BE2C (cell line): ENCODE results near the gene PCDHB5. TPM values are rescaled to one million over a fixed set of nuclear protein-coding genes. Genes with fewer than 3 reads are reported as not detected.
"Not testable (repeated sequence)": the region's sequence is repeated elsewhere in the genome, so short reads cannot be mapped to it uniquely, and the experiment has no call there.

ENCODE experiments used
- DNase-seq: peaks from one replicate; pipeline ENCODE4 v3.0.0-alpha.2; 2020
- H3K27me3 ChIP-seq: fragments of 250-450 bp; sonication (Bioruptor Pico); 2 replicates; pipeline ENCODE4 v1.5.1; 2020; ENCODE audit warnings: mild to moderate bottlenecking
- H3K36me3 ChIP-seq: fragments of 250-450 bp; sonication (Bioruptor Pico); 2 replicates; pipeline ENCODE4 v1.5.1; 2020; ENCODE audit warnings: mild to moderate bottlenecking
- H3K4me1 ChIP-seq: fragments of 250-450 bp; sonication (Bioruptor Pico); 2 replicates; pipeline ENCODE4 v1.5.1; 2020
- H3K4me3 ChIP-seq: 2 replicates; pipeline ENCODE4 v1.5.1; 2011; ENCODE audit warnings: low read depth, low read length
- H3K9me3 ChIP-seq: fragments of 250-450 bp; sonication (Bioruptor Pico); 2 replicates; pipeline ENCODE4 v1.5.1; 2020
- polyA plus RNA-seq: library from polyadenylated mRNA; unstranded; fragments of >200 nt; gene quantifications from one replicate; pipeline ENCODE4 v1.2.1, GENCODE V29; 2012; ENCODE audit warnings: low read depth, missing spikeins; ENCODE audit not compliant: insufficient read length, insufficient read depth
- TF ChIP-seq, protein P1 (sequence below): IDR thresholded peaks from 2 replicates; pipeline ENCODE4 v1.5.1; 2012; ENCODE audit warnings: mild to moderate bottlenecking, low read depth, low read length

Gene PCDHB5
- polyA plus RNA-seq = 2.9 TPM

DNA sequence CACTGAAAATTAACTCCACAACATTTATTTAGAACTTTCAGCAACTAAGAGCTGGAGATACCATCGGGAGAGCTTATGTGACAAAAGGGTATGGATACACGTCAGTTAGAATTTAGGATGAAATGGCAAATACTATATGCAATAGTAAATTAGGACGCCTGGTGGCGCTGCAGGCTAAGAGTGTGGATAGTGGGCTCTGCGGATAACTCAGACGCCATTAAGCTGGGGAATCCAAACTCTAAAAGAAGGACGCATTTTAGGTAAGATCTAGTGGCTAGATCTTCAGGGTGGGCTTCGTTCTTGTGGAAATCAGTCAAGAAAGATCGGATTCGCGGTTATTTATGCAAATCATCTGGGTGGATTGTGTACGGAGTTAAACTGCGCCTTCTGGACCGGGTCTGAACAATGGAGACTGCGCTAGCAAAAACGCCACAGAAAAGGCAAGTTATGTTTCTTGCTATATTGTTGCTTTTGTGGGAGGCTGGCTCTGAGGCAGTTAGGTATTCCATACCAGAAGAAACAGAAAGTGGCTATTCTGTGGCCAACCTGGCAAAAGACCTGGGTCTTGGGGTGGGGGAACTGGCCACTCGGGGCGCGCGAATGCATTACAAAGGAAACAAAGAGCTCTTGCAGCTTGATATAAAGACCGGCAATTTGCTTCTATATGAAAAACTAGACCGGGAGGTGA lies at the start of gene PCDHB5:
PCDHB5 (plus strand) TSS at position 177 of the 688 bp plus-strand sequence; CDS start at position 406, 229 bp downstream.
- TF ChIP-seq, protein P1, sequence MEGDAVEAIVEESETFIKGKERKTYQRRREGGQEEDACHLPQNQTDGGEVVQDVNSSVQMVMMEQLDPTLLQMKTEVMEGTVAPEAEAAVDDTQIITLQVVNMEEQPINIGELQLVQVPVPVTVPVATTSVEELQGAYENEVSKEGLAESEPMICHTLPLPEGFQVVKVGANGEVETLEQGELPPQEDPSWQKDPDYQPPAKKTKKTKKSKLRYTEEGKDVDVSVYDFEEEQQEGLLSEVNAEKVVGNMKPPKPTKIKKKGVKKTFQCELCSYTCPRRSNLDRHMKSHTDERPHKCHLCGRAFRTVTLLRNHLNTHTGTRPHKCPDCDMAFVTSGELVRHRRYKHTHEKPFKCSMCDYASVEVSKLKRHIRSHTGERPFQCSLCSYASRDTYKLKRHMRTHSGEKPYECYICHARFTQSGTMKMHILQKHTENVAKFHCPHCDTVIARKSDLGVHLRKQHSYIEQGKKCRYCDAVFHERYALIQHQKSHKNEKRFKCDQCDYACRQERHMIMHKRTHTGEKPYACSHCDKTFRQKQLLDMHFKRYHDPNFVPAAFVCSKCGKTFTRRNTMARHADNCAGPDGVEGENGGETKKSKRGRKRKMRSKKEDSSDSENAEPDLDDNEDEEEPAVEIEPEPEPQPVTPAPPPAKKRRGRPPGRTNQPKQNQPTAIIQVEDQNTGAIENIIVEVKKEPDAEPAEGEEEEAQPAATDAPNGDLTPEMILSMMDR = peak; percentile 54
- Histone ChIP-seq H3K4me1 (no peaks in the 10 kb centered on the region), H3K27me3 (no peaks in the 10 kb centered on the region), H3K9me3 (no peaks in the 10 kb centered on the region; the same call in 1 of the 2 replicates), H3K36me3 (no peaks in the 10 kb centered on the region), H3K4me3 (no peak within 1 kb of the TSS)
- peak; percentile 42 for DNase-seq

DNA sequence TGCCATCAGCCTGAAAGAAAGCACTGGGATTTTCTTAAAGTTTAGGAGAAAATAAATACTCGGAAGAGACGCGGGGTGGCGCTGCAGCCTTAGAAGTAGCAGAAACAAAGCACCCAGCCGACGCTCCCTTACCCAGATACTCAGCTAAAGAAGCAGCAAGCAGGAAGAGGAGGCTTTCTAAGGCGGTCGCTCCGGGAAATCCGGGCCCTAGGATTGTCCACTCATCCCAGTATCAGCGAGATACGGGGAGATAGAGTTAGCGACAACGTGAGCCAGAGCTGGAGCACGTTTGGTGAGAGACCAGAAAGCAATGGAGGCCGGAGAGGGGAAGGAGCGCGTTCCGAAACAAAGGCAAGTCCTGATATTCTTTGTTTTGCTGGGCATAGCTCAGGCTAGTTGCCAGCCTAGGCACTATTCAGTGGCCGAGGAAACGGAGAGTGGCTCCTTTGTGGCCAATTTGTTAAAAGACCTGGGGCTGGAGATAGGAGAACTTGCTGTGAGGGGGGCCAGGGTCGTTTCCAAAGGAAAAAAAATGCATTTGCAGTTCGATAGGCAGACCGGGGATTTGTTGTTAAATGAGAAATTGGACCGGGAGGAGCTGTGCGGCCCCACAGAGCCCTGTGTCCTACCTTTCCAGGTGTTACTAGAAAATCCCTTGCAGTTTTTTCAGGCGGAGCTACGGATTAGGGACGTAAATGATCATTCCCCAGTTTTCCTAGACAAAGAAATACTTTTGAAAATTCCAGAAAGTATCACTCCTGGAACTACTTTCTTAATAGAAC lies 40.3 kb upstream of the PCDHB5 start, which contains the start of gene PCDHB2:
PCDHB2 (plus strand) TSS at position 135 of the 782 bp plus-strand sequence; CDS start at position 311, 176 bp downstream.
- Histone ChIP-seq H3K4me1 (no peaks in the 10 kb centered on the region), H3K36me3 (no peaks in the 10 kb centered on the region), H3K27me3 (no peaks in the 10 kb centered on the region), H3K9me3 (no peaks in the 10 kb centered on the region), H3K4me3 (peak within 1 kb of the TSS; percentile 78)
- TF ChIP-seq, protein P1 = peak; percentile 65
- peak; percentile 76 for DNase-seq

DNA sequence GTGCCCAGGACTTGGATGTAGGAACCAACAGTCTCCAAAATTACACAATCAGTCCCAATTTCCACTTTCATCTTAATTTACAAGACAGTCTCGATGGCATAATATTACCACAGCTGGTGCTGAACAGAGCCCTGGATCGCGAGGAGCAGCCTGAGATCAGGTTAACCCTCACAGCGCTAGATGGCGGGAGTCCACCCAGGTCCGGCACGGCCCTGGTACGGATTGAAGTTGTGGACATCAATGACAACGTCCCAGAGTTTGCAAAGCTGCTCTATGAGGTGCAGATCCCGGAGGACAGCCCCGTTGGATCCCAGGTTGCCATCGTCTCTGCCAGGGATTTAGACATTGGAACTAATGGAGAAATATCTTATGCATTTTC lies 39.8 kb upstream of the PCDHB5 start:
- Histone ChIP-seq H3K4me3 (peak overlapping the region; percentile 78), H3K27me3 (no peaks in the 10 kb centered on the region), H3K4me1 (no peaks in the 10 kb centered on the region), H3K9me3 (no peaks in the 10 kb centered on the region), H3K36me3 (no peaks in the 10 kb centered on the region)
- no peak for DNase-seq
- TF ChIP-seq, protein P1 = no peak

DNA sequence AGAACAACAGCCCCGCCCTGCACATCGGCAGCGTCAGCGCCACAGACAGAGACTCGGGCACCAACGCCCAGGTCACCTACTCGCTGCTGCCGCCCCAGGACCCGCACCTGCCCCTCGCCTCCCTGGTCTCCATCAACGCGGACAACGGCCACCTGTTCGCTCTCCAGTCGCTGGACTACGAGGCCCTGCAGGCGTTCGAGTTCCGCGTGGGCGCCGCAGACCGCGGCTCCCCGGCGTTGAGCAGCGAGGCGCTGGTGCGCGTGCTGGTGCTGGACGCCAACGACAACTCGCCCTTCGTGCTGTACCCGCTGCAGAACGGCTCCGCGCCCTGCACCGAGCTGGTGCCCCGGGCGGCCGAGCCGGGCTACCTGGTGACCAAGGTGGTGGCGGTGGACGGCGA lies 38.8 kb upstream of the PCDHB5 start:
- H3K4me3 ChIP-seq, DNase-seq, H3K36me3 ChIP-seq, H3K9me3 ChIP-seq, H3K4me1 ChIP-seq, H3K27me3 ChIP-seq: not testable (repeated sequence)

DNA sequence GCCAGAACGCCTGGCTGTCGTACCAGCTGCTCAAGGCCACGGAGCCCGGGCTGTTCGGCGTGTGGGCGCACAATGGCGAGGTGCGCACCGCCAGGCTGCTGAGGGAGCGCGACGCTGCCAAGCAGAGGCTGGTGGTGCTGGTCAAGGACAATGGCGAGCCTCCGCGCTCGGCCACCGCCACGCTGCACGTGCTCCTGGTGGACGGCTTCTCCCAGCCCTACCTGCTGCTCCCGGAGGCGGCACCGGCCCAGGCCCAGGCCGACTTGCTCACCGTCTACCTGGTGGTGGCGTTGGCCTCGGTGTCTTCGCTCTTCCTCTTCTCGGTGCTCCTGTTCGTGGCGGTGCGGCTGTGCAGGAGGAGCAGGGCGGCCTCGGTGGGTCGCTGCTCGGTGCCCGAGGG lies 38.4 kb upstream of the PCDHB5 start:
- not testable (repeated sequence) for H3K36me3 ChIP-seq, H3K4me1 ChIP-seq, H3K27me3 ChIP-seq, H3K4me3 ChIP-seq, DNase-seq, H3K9me3 ChIP-seq

DNA sequence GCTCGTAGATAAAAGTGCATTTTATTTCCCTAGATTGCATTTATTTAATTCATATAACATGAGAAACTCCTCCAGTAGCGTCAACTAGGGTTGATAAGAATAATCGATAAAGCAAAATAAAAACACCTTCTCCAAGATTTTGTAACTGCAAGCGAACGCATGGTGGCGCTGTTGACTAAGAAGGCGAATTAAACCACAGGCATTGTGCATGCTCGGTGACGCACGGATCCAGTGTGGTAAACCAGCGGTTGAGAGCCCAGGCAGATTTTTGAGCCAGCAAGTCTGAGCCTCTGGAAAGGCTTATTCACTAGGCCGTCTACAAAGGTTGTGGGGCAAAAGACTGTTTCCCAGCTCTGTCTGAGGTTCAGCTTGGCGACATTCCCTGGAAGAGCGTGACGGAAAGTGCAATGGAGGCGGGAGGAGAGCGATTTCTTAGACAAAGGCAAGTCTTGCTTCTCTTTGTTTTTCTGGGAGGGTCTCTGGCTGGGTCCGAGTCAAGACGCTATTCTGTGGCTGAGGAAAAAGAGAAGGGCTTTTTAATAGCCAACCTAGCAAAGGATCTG lies 34.7 kb upstream of the PCDHB5 start, which contains the start of gene PCDHB3:
PCDHB3 (plus strand) TSS at position 231 of the 563 bp plus-strand sequence; CDS start at position 408, 177 bp downstream.
- Histone ChIP-seq H3K4me3 (no peak within 1 kb of the TSS), H3K27me3 (no peaks in the 10 kb centered on the region), H3K36me3 (no peaks in the 10 kb centered on the region), H3K9me3 (no peaks in the 10 kb centered on the region), H3K4me1 (no peaks in the 10 kb centered on the region)
- DNase-seq = peak; percentile 68
- TF ChIP-seq, protein P1 = peak; percentile 65

DNA sequence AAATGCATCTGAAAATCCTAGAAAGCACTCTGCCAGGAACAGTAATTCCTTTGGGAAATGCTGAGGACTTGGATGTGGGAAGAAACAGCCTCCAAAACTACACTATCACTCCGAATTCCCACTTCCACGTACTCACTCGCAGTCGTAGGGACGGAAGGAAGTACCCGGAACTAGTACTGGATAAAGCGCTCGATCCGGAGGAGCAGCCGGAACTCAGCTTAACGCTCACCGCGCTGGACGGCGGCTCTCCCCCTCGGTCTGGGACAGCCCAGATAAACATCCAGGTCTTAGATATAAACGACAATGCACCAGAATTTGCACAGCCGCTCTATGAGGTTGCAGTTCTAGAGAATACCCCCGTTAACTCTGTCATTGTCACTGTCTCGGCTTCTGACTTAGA lies 33.9 kb upstream of the PCDHB5 start:
- Histone ChIP-seq H3K36me3 (no peaks in the 10 kb centered on the region), H3K4me3 (no peak overlapping the region), H3K27me3 (no peaks in the 10 kb centered on the region), H3K9me3 (no peaks in the 10 kb centered on the region), H3K4me1 (no peaks in the 10 kb centered on the region)
- TF ChIP-seq, protein P1 = no peak
- DNase-seq = no peak

DNA sequence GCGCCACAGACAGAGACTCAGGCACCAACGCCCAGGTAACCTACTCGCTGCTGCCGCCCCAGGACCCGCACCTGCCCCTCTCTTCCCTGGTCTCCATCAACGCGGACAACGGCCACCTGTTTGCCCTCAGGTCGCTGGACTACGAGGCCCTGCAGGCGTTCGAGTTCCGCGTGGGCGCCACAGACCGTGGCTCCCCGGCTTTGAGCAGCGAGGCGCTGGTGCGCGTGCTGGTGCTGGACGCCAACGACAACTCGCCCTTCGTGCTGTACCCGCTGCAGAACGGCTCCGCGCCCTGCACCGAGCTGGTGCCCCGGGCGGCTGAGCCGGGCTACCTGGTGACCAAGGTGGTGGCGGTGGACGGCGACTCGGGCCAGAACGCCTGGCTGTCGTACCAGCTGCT lies 32.9 kb upstream of the PCDHB5 start:
- not testable (repeated sequence) for H3K4me1 ChIP-seq, H3K27me3 ChIP-seq, H3K9me3 ChIP-seq, H3K36me3 ChIP-seq, H3K4me3 ChIP-seq, DNase-seq

DNA sequence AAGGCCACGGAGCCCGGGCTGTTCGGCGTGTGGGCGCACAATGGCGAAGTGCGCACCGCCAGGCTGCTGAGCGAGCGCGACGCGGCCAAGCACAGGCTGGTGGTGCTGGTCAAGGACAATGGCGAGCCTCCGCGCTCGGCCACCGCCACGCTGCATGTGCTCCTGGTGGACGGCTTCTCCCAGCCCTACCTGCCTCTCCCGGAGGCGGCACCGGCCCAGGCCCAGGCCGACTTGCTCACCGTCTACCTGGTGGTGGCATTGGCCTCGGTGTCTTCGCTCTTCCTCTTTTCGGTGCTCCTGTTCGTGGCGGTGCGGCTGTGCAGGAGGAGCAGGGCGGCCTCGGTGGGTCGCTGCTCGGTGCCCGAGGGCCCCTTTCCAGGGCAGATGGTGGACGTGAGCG lies 32.5 kb upstream of the PCDHB5 start:
- not testable (repeated sequence) for H3K36me3 ChIP-seq, H3K27me3 ChIP-seq, DNase-seq, H3K9me3 ChIP-seq, H3K4me3 ChIP-seq, H3K4me1 ChIP-seq
